Pulmonary artery endothelial cell (primary cell): ENCODE data around the gene VCAM1. TPM values are rescaled to one million over a fixed set of nuclear protein-coding genes. Genes with fewer than 3 reads are reported as not detected.

Experiments
- DNase-seq: peaks from one replicate; pipeline ENCODE4 v3.0.0-alpha.2; 2011; ENCODE audit warnings: low read depth, low spot score
- total RNA-seq: library from RNA; depleted of rRNA; stranded (reverse); fragments of >200 nt; gene quantifications from 2 replicates; pipeline ENCODE4 v1.2.3, GENCODE V29; 2014

Gene VCAM1
- total RNA-seq, 1 donor from 2014 or later: 13.8 TPM

DNA sequence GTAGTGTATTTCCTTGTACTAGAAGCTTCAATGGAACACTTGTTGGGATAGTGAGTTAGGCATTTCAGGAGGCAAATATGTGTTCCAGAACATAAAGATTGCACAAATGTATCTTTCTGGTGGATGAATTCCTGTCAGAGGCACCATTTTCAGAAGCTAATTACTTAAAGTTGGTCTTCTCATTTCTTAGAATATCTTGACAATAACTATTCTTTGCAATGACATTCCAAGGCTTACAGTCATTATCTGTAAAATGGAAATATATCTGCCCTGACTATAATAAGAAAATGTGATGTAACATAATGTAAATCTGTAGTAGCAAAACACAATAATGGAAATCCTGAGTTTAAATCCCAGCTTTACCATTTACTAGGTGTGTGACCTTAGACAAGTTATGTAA lies 2.7 kb downstream of the VCAM1 start:
- no peak for DNase-seq

- no peak for DNase-seq
Measured at GRCh38 chr1:100724281-100724680, 4.7 kb downstream of the VCAM1 start.

GRCh38 chr1:100730130-100730529 lies 10.6 kb downstream of the VCAM1 start:
- no peak for DNase-seq

DNA sequence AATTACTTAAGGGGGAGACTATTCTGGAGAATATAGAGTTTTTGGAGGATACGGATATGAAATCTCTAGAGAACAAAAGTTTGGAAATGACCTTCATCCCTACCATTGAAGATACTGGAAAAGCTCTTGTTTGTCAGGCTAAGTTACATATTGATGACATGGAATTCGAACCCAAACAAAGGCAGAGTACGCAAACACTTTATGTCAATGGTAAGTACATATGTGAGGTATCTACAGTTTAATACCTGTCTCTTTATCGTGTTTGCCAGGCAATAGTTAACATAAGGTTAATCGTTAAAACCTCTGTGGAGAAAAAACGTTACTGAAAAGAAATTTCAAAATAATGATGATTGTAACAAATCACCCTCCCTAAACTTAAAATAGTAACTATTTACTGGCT lies 11.8 kb downstream of the VCAM1 start:
- no peak for DNase-seq

GRCh38 chr1:100731758-100732157 lies 12.2 kb downstream of the VCAM1 start:
- DNase-seq: no peak

- peak; percentile 77 for DNase-seq
Measured at GRCh38 chr1:100734676-100735075, 15.1 kb downstream of the VCAM1 start.

GRCh38 chr1:100735244-100735643 lies 15.7 kb downstream of the VCAM1 start:
- DNase-seq: no peak

GRCh38 chr1:100736324-100736723 lies 16.8 kb downstream of the VCAM1 start:
- peak; percentile 48 for DNase-seq

GRCh38 chr1:100736746-100737145 lies 17.2 kb downstream of the VCAM1 start:
- peak; percentile 20 for DNase-seq

DNA sequence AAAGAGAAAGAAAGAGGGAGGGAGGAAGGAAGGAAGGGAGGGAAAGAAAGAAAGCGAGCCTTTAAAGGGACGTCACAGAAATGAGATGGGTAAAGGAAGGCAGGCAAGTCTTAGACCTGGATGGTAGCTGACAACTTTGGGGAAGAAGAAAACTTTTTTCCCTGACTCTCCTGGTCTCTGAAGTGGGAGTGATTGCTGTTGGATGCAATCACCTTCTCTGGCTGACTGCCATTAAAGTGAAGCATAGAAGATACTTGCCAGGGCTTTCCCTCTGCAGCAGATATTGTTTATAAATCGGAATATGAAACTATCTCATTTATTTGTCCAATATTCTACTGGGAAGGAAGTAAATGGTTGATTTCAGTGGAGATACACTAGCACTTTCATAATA lies 27.0 kb downstream of the VCAM1 start:
- DNase-seq: no peak

DNA sequence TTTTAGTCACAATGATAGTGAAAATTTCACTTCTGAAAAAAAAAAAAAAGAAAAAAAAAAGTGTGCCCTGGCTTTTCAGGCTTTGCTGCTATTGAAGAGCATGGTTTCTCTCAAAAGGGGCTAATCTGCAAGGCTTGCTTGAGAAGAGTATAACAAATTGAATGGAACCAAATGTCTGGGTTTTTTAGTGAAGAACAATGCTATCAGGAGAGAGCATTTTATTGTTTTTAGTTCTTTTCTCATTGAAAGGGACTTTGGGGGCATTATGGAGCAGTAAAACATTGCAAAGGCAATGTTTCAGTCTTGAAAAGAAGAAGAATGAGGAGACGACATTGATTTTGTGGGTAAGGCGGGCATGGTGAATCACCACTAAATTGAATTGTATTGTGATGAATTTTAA lies 28.2 kb downstream of the VCAM1 start:
- DNase-seq: no peak

DNA sequence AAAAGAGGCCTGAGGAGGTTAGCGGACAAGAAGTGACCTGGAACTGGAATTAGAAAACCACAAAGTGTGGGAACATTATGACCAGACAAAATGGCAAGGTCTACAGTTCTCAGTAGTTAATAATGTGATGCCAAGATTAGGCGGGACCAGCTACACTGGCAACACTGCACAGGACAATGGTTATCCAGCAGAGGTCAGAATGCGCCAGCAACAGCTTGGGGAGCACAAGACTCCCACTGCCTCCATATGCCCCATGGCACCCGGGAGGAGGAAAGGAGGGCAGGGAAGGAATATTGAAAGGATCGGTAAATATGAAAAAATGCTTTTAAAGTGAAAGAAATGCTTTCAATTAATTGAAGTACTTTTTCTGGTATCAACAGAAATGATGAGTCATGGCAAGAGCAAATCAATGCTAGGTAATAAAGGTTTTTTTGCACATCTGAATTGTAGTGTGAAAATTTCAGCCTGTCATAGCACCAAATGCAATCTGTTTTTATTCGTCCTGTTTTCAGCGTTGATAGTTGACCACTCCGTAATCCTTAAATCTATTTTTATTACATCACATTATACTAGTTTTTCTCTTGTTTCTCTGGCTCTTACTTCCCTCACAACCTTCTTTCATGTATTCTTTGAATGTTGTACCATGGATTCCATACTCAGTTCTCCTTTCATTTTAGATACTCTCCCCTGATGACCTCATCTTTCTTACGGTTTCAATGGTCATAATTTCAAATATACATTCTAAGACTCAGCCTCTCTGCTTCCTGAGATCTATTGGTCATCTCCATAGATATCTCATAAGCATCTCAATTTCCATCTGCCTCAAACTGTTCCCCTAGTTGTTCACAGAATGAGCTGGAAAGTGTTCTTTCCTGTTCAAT lies 30.7 kb downstream of the VCAM1 start:
- no peak for DNase-seq

- DNase-seq: no peak
Measured at GRCh38 chr1:100752791-100753190, 33.2 kb downstream of the VCAM1 start.

DNA sequence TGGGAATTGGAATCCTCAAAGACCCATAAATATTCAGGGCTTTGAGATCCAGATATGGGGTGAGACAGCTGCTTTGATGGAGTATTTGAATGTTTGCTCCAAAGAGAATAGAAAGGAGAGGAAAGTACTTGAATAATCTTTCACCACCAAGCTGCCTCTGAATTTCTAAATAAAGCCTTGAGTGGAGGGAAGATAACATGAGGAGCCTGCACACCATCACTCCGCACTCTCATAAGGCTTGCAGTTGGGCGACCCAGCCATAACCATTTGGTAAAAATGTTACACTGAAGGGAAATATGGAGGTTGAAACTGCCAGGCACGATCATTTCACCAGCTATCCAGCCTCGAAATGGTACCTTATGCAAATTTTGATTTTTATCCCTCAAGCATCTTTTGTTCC lies 38.4 kb downstream of the VCAM1 start:
- no peak for DNase-seq

GRCh38 chr1:100759188-100759587 lies 39.6 kb downstream of the VCAM1 start:
- no peak for DNase-seq

- DNase-seq: no peak
Measured at GRCh38 chr1:100760511-100760910, 41.0 kb downstream of the VCAM1 start.

DNA sequence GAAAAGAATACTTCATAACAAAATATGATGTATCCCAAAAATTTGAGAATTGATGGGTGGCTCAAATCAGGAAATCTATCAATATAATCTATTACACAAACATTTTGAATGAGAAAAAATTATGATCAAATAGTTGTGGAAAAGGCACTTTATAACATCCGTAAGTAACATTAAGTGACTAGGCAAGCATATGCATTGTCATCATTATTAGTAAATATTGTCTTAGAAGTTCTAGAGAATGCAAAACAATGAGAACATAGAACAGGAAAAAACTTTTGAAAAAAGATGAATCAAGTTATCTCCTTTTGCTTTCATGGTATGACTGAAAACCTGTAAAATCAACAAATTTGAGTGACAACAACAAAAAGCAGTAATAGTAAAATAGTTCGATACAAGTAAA lies 42.9 kb downstream of the VCAM1 start:
- DNase-seq: no peak

- no peak for DNase-seq
Measured at GRCh38 chr1:100767176-100767890, 47.8 kb downstream of the VCAM1 start.

DNA sequence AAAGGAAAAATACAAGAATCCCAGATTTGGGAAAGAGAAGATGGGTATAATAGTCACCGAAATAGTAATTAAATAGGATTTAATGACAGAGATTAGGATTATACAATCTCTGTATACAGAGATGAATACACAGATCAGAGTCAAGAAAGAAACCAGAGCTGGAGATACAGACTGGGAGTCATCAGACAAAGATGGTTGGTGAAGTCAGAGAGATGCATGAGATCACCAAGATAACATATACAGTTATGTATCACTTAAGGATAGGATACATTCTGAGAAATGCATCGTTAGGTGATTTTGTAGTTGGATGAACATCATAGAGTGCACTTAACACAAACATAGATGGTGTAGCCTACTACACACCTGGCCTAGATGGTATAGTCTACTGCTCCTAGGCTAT lies 49.8 kb downstream of the VCAM1 start:
- DNase-seq: no peak

DNA sequence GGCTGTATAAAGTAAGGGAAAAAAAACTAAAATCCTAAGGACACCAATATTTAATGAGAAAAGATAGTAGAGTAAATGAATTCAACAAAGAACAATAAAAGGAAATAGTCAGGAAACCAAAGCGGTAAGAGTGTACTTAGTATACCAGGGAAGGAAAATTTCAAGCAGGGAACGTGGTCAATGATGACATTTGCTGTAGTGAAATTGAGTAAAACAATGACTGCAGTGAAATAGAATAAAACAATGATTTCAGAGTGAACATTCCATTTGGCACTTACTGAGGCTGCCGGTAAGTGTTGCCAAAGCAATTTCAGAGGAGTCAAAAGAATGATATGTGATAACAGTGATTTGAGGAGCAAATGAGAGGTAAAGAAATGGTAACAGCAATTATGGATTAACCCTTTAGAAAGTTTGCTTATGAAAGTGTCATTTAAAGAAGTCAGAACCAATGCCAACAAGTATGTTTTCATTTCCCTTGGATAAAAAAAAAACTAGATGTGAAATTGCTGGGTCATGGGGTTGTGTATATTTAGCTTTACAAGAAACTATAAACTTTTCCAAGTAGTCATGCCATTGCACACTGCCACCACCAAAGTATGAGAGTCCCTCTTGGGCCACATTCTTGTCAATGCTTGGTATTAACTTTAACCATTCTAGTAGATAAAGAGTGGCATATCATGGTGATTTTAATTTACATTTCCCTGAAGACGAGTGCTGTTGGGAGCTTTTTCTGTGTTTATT lies 50.5 kb downstream of the VCAM1 start:
- DNase-seq: peak; percentile 75

- no peak for DNase-seq
Measured at GRCh38 chr1:100773444-100773843, 53.9 kb downstream of the VCAM1 start.

GRCh38 chr1:100774370-100774769 lies 54.8 kb downstream of the VCAM1 start:
- no peak for DNase-seq
